NCI-H446 (cell line): ENCODE results near the gene CD48.
A peak's percentile ranks its signal among the peaks of the same experiment; 100 is the strongest.
"Not testable (repeated sequence)": the region's sequence is repeated elsewhere in the genome, so short reads cannot be mapped to it uniquely, and the experiment has no call there.

Source experiments
- DNase-seq, 2 experiments: peaks; one replicate each; lab custom pipeline; 2025; lab: John Stamatoyannopoulos, UW

The CD48 gene

DNA sequence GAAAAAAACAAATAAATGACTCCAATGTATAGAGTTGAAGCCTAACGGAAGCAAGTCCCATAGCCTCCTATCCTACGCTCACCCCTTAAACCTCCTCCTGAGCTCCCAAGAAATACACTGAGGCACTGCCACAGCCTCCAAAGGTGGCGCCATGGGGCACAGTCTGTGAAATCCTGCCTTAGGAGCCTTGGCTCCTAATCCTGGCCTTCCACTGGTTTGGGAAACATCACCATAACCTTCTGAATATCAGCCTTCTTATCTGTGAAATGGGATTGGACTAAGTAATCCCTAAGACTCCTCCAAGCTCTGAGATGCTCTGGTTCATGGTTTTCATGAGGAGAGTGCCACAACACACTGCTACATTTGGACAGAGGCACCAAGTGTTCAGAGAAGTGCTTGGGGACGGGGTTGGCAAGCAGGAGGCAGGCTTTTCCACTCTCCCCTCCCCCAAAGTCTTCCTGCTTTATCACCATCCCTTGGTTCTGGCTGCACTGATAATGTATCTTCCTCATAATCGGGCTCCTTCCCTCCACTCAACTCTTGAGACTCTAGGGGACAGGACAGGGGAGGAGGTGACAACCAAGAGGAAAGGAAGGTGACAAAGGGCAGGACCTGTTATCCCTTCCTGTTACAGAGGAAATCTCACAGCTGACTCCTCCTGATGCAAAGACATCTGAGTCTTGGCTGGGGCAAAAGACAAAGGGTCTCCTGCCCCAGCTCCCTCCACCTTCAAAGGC, 30.2 kb upstream of the CD48 start:
- DNase-seq, result no peak

DNA sequence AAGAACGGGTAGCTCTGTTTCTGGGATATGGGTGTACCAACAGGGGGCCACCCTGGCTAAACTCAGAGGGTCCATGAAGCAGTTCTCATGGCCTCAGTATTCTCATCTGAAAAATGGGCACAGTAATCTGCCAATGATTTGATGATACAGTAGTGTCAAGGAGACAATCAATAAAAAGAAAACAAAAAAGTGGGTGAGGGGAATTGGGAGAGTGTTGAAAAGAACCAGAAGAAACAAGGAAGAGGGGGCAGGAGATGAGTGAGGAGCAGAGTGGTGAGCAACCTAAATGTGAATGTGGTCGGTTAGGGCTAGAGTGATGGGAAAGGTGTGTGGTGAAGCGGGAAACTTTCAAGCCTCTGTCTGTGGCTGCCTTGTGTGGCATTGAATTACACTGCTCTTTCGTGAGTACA, 29.5 kb upstream of the CD48 start:
- no peak for DNase-seq

DNA sequence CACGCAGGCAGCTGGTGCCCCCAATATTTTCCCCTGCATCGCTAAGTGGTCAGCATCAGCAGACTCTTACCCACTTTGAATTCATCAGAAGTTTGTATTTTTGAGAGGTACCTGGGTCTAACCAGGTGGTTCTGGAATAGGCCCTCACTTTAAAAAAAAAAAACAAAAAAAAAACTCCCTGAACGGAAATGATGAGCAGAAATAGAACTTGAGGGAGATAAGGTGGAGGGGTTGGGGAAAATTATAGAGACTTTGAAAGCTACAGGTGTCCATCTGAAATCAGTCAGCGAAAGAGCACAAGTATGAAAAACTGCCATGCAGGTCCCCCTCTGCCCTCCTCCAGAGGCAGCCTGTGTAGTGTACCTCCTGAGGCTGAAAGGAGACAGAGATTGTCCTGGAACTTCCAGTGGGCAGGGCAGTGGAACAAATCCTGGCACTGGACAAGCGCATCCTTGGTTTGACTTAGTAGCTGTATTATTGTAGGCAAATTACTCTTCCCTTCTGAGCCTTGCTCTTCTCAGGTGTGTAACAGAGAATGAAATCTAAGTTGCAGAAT, 28.6 kb upstream of the CD48 start:
- DNase-seq, result no peak

DNA sequence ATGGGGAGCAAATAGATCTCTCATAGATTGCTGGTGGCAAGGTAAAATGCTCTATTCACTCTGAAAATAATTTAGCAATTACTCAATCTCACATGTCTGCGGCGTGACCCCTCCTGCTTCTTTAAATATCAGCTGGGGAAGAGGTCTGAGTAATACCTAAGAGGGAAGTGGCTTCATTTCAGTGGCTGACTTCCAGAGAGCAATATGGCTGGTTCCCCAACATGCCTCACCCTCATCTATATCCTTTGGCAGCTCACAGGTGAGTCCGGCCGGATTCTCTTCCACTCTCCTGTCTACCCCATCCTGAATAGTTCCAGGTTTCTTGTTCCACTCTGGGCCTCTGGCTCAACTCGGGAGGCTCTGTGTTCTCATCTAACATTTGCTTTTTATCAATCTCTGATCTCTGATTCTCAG, 27.5 kb upstream of the CD48 start, which contains the start of gene SLAMF7:
TSS of gene SLAMF7 (plus strand) at position 150 of the 414 bp plus-strand sequence. CDS start at position 205, 55 bp downstream.
- DNase-seq, result no peak

DNA sequence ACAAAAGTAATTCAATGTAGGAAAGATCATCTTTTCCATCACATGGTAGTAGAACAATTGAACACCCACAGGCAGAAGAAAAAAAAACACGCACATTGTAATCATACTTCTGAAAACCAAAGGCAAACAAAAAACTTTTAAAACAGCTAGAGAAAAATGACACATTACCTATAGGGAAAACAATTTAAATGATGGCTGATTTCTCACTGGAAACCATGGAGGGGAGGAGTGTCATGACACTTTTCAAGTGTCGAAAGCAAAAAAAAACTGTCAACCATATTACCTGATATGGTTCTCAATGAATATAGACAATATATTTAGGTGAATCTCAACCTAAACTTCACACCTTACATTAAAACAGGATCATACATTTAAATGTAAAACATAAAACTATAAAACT, 26.6 kb upstream of the CD48 start:
- no peak for DNase-seq

DNA sequence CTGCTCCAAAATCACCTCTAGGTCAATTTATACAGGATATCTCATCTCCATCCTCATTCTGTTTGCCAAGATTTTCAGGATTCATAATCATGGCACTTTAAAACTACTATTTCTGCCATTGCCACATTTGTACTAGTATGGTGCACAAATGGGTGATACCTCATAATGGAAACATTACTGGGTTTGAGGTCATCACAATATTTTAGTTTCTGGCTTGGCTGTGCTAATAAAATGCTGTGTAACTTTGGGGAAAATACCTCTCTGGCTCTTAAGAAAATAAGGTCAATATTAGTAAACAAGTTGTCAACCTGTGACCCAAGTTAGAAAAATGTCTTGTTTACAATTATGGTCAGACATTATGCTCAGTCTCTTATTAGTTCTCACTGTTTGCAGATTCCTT, 22.7 kb upstream of the CD48 start:
- DNase-seq, result no peak

DNA sequence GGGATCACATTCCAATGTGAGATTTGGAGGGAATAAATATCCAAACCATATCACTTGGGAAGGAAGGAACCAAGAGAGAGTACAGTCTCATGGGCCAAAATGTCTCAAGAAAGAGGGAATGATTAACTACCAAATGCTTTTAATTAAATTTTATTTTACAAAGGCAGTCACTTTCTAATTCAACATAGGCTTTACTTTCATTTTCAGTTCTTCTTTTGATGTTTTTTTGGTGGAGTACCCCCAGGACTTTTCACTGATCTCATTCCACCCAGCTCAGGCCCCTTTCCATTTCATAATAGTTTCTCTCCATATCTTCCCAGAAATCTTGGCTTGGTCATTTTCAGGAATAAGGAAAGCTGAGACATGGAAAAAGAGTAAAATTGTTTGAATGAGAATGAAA, 22.3 kb upstream of the CD48 start:
- no peak for DNase-seq

DNA sequence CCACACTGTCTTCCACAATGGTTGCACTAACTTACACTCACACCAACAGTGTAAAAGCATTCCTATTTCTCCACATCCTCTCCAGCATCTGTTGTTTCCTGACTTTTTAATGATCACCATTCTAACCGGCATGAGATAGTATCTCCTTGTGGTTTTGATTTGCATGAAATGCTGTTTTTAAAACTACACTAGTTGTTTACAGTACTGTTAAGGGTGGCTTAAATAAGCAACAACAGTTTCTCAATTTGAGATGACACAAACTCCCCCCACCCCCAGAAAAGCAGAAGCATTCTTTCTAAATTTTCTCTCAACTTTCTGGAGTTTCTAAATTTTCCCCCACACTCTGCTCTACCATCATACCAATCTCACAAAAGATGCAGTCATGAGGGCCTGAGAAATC, 20.4 kb upstream of the CD48 start:
- no peak for DNase-seq

DNA sequence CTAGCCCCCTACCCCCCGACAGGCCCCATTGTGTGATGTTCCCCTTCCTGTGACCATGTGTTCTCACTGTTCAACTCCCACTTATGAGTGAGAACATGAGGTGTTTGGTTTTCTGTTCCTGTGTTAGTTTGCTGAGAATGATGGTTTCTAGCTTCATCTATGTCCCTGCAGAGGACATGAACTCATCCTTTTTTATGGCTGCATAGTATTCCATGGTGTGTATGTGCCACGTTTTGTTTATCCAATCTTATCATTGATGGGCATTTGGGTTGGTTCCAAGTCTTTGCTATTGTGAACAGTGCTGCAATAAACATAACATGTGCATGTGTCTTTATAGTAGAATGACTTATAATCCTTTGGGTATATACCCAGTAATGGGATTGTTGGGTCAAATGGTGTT, 19.9 kb upstream of the CD48 start:
- not testable (repeated sequence) for DNase-seq

DNA sequence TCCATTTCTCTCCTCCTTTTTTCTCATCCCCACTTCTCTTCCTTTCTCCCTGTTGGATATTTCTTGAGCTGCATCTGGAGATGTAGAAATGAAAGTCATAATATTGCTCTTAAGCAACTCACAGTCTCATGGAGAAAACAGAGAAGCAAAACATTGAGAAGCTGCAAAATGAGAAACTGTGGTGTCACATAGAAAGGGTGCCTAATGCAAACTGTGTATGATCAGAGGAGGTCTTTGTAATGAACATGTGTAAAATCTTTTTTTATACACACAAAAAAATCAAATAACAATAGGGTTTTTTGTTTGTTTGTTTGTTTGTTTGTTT, 15.7 kb upstream of the CD48 start:
- no peak for DNase-seq

DNA sequence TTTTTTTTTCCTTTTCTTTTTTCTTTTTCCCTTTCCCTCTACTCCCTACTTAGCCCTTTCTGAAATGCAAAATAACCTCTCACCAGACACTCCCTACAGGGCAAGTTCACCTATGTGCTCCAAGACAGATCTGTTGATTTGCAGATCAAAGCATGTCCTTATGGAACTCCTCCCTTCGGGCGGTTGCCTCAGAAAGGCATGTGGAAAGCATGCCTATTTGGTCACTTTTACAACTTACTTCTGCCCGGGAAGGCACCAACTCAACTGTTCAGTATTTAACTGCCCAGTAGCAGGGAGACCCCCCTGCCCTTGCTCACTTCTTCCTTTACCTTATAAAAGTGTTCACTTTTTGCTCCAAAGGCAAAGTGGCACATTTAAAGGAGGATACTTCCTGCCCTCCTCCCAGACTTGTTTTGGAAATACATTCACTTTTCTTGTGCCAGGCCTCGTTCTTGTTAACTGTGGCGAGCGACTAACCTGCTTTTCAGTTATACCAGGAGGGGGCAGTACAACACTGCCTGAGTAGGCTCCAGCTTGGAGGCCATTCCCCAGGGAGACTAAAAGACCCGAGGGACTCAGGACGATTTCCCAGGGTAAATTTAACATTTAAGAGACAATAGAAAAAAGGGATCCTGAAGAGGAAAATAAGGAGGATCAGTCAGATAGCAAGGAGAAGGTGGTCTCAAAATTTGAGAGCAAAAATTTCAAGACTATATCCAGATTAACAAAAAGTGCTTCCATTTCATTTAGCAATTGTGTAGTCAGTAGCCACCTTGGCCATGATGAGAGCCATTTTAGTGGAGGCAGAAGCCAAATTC, 15.1 kb upstream of the CD48 start:
- DNase-seq, result peak; percentile 4 to 65

DNA sequence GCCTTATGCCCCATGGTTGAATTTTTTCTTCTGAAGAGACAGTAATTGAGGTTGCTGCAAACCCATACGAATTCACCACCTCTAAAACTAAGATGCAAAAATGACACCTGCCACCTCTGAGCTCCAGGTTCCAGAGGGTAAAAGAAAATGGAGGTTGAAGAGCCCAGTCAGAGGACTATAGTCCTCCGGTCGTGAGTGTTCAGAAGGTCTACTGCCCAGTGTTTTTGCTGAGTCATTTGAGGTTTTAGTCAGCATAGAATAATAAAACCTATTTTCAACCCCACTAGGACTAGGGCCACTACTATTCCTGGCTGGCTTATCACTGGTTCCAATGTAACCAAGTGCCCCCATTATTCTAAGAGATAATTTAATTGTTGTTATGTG, 14.5 kb upstream of the CD48 start:
- DNase-seq, result no peak

DNA sequence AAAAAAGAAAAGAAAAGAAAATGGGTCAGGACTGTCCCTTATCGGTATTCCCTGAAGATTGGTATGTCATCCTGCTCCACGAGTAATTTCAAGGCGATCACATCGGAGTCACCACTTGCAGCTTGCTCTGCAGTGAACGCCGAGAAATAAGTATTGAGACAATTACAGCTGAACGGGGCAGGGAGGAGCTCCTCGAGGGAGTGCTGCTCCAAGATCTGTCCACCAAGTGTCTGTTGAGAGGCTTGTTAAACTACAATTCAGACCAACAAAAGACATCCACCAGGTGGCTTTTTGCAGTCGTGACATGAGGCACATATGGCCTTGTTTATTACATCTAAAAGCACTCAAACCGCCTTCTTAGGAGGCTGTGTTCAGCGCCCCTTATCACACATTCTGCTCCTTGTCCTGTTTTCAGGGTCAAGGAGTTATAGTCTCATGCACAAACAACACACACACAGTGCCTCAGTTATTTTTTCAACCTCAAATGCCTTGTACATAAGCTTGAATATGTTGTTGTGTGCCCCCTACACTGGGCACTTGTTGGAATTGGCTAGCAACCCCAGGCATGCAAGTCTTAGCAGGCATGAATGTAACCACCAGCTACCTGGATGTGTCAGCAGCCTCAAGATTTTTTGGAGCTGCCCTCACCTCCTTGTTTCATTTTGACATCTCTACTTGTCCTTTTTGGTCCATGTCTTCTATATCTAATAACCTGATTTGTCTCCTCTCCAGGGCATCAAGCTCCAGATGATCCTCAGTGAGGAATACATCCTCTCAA, 13.0 kb upstream of the CD48 start:
- no peak for DNase-seq

DNA sequence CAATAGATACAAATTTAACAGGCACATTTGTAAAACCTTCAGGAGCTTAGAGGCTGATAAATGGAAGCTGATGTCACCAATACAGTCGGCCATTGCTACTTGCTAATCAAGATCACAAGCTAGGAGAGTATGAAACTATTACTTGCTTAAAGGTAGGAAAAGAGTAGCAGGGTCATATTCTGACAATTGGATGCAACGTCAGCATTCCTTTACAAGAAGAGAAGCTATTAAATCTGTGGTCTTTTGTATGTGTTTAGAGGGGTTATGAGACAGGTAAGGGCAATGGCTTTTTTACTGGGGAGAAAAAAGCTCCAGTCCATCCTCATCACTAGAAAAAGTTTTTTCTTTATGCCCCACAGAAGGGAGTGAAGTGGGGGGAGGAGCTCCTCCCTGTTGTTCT, 11.7 kb upstream of the CD48 start:
- DNase-seq, result no peak

DNA sequence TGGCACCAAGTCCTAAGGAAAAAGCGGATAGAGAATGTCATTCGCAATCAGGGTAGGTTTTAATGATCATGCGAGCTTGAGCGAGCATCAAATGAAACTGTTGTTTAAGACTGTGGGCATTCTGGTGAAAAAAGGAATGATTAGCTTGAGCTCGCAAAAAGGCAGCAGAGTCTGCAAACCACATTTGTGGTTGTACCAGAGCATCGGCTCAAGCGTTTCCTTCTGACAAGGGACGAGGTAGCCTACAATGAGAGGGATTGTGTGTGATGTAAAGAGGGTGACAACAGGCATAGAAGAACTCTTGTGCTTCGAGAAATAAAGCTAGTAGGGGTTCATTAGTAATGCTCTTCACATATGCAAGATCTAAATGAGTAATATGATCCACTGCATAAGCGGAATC, 11.1 kb upstream of the CD48 start:
- no peak for DNase-seq

DNA sequence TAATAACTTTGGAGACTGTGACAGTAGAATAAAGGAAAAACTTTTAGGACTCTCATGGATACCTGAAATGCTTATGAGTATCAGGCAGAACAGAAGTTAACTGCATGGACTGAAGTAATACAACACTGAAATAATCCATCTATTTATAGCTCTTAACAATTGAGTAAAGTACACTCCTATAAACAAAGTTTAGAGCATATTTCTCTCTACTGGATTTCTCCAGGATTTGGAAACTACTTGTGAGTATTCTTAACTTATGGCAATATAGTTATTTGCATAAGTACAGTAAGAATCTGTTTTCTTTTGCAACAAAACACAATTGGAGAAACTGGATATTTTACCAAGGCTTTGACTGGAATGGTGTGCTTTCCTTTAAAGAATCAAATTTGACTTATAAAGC, 9.9 kb upstream of the CD48 start:
- no peak for DNase-seq

DNA sequence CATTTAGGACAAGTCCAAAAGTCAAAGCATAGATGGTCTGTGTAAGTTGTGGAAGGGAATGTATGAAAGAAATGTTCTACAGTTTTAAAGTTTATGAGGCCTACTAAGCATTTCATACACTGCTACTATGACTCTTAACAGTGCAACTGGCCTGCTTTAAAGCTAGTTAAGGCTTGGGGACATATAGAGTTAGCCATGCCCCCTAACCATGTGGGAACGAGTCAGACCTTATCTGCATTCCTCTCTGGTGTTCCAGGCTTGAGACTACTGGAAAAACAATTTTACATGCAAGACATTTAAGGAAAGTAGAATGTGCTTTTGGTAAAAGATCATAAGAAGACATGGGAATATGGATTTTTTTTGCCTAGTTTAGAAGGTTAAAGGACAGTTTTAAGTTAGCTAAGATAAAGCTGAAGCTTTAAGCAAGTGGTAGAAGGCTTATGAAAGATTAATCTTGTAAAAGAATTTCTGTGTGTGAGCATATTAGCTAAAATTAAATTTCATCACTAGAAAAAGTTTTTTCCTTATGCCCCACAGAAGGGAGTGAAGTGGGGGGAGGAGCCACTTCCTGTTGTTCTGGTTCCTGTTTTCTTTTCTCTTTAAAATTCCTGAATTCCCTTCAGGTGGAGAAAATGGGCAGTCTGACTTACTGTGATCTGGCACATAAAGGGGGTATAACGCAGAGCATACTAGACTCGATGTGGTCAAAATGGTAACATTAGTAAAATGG, 8.9 kb upstream of the CD48 start:
- DNase-seq, result no peak

DNA sequence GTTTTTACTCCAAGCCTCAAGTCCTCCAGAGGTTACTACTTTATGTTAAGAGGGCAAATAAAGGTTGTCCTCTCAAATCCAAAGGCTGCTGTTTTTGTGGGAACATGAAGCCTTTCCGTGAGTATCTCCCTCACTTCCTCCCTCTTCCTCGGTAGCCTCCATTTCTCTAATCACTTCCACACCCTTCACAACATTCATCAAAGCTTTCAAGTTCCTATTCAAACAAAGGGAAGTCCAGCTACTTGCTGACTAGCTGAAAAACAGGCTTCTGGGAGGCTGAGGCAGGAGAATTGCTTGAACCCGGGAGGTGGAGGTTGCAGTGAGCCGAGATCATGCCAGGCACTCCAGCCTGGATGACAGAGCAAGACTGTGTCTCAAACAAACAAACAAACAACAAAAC, 6.6 kb upstream of the CD48 start:
- no peak for DNase-seq

DNA sequence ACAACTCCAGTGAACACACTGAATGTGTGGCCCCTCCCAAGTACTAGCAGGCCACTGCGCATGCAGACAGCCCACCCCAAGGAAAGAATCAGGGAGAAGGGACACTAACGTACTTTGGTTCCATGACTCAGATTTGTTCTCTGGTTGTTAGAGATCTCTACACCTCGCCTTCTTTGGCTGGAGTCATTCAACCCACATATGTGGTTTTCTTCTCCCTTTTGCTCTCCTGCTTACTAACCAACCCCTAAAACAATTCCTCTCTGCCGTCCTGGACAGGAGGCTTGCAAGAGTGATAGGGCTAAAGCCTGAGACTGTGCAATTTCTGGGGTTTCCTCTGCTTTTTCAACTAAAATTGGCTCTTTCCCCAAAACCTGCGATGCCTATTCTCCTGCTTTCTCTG, 5.7 kb upstream of the CD48 start:
- no peak for DNase-seq

DNA sequence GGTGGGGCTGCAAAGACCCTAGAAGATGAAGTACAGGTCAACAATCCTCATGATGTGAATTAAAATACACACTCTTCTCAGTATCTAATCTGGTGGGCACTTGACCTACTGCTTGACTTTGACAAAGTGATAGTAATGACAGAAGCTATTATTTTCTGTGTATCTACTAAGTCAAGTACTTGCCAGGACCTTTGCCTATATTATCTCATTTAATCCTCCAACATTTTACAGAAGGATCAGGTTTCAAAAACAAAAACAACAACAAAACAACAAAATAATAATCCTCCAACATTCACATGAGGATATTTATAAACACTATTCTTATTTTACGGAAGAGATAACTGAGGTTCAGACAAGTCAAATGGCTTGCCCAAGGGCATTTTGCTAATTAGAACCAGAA, 4.4 kb upstream of the CD48 start:
- DNase-seq, result no peak

DNA sequence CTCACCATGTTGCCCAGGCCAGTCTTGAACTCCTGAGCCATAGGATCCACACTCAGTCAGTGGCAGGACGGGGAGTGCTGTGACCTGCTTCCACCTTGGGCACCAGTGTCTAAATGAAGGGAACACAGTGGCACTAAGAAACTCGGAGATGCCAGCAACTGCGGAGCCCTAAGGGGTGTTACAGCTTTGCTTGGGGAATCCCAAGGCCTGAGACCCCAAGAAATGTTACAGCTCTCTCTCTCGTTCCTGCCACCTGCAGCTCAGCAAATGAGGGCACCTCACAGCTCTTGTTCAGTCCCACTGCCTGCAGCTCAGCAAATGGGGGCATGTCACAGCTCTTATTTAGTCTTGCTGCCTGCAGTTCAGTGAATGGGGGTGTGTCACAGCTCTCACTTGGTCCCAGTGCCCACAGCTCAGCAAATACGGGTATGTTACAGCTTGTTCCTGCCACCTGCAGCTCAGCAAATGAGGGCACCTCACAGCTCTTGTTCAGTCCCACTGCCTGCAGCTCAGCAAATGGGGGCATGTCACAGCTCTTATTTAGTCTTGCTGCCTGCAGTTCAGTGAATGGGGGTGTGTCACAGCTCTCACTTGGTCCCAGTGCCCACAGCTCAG, 2.5 kb upstream of the CD48 start:
- not testable (repeated sequence) for DNase-seq
